Prostate gland (tissue), 2 donors: ENCODE measurements around the gene EEFSEC.

Source experiments
- POLR2A ChIP-seq: fragments of 450-650 bp; IDR thresholded peaks from one replicate; pipeline ENCODE4 v1.6.1; 2016; ENCODE audit warnings: antibody characterized with exemption, mild to moderate bottlenecking
- POLR2AphosphoS5 ChIP-seq: sonication (generic); formaldehyde crosslinking; IDR thresholded peaks from one replicate; pipeline ENCODE4 v1.6.1; 2017; ENCODE audit warnings: antibody characterized with exemption
- TF ChIP-seq, protein P1 (sequence below), 4 experiments: fragments of 200-600 bp in 2 of 4; fragments of 450-650 bp in 2 of 4; sonication (generic) in 2 of 4; IDR thresholded peaks; 1 replicate in 3 of 4; 2 replicates in 1 of 4; pipeline ENCODE4 v1.5.1; 2016 to 2019; ENCODE audit warnings: antibody characterized with exemption in 4 of 4, mild to moderate bottlenecking in 2 of 4, moderate library complexity in 2 of 4

DNA sequence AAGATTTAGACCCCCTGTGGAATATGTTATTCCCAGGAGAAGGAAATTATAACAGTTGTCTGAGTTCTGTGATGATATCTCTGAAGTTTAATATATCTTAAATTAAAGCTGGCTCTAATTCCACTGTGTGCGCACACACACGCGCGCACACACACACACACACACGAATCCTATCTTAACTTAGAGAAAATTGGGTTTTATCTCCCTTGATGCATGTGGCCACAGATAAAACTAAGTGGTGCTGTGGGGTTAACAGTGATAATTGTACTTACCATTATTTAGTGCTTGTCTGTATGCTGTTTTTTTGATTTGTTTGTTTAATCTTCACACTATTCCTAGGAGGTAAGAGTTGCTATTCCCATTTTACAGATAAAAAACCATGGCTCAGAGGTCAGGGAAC, 7.4 kb downstream of the EEFSEC start:
- TF ChIP-seq, protein P1, sequence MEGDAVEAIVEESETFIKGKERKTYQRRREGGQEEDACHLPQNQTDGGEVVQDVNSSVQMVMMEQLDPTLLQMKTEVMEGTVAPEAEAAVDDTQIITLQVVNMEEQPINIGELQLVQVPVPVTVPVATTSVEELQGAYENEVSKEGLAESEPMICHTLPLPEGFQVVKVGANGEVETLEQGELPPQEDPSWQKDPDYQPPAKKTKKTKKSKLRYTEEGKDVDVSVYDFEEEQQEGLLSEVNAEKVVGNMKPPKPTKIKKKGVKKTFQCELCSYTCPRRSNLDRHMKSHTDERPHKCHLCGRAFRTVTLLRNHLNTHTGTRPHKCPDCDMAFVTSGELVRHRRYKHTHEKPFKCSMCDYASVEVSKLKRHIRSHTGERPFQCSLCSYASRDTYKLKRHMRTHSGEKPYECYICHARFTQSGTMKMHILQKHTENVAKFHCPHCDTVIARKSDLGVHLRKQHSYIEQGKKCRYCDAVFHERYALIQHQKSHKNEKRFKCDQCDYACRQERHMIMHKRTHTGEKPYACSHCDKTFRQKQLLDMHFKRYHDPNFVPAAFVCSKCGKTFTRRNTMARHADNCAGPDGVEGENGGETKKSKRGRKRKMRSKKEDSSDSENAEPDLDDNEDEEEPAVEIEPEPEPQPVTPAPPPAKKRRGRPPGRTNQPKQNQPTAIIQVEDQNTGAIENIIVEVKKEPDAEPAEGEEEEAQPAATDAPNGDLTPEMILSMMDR (IDR thresholded peaks at IDR 0.05) = no peak
- TF ChIP-seq POLR2A (no peak), POLR2AphosphoS5 (no peak)
